HG03460 (cell line): Measurements from ENCODE around the gene RBM20.
A peak's percentile ranks its signal among the peaks of the same experiment; 100 is the strongest.
"Not testable (repeated sequence)": the region's sequence is repeated elsewhere in the genome, so short reads cannot be mapped to it uniquely, and the experiment has no call there.

Experiments used
- ATAC-seq: cut with Tn5 transposase; IDR thresholded peaks from one replicate; pipeline ENCODE4 v1.9.1; 2021; ENCODE audit not compliant: unreplicated experiment

RBM20 gene

GRCh38 chr10:110625356-110625894 is 18.7 kb upstream of the RBM20 start:
- no peak for ATAC-seq

- no peak for ATAC-seq
These were observed 17.9 kb upstream of the RBM20 start for GRCh38 chr10:110625951-110626855.

DNA sequence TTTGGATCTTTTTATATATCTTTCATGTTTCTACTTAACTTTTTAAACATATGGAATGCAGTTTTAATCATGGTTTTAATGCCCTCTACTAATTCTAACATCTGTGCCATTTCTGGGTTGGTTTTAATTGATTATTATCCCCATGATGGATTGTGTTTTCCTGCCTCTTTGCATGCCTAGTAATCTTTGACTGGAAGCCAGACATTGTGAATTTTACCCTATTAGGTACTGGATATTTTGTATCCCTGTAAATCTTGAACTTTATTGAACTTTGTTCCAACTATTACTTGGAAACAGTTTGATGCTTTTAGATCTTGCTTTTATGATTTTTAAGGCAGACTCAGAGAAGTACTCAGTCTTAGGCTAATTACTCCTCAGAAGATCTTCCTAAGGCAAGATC is 16.0 kb upstream of the RBM20 start:
- ATAC-seq = no peak

DNA sequence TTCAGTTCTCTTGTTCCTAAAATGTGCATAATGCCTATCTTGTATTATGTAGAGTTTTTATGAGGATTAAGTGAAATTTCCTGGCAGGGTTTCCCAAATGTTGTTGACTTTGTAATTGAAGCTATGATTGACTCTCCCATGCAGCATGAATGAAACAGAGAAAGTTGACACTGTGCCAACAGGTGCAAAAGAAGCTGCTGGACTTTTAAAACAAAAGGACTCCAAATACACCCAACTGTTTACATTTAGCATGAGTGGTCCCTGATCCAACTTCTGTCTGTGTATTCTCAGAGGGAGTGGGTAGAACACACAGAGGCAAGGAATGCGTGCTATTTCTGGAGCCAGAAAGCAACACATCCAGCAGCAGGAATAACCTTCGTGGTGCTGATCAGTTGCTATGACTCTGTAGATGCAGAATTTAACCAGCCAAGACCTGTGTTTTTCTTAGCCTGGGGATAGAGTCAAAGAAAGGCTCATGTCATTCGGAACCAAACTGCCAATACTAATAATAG is 14.4 kb upstream of the RBM20 start:
- no peak for ATAC-seq

GRCh38 chr10:110631934-110632333 is 12.2 kb upstream of the RBM20 start:
- ATAC-seq = no peak

DNA sequence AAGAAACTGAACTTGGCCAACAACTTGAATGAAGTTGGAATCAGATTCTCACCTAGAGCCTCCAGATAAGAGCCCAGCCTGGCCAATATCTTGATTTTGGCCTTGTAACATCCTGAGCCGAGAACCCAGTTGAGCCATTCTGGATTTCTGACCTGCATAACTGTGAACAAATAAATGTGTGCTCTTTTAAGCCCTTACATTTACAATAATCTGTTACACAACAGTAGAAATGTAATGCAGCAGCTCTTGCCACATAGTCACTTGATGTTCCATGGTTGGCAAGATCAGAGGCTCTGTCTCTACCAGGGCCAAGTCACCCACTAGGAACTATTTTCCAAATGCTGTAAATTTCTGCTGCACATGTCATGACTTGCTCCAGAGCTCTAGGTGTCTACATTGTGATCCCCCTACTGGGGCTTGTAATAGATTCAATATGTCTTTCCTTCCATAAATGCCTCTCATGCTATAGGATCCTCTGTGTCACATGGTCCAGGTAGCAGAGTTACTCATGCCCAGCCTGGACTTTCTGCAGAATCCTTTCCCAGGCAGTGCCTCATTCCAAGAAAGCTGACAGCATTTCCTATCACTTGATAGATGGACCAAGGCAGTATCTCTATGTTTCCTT is 11.4 kb upstream of the RBM20 start:
- no peak for ATAC-seq

GRCh38 chr10:110634527-110635209 is 9.5 kb upstream of the RBM20 start:
- ATAC-seq = no peak

- ATAC-seq = no peak
These were observed 7.6 kb upstream of the RBM20 start for GRCh38 chr10:110636572-110636931.

DNA sequence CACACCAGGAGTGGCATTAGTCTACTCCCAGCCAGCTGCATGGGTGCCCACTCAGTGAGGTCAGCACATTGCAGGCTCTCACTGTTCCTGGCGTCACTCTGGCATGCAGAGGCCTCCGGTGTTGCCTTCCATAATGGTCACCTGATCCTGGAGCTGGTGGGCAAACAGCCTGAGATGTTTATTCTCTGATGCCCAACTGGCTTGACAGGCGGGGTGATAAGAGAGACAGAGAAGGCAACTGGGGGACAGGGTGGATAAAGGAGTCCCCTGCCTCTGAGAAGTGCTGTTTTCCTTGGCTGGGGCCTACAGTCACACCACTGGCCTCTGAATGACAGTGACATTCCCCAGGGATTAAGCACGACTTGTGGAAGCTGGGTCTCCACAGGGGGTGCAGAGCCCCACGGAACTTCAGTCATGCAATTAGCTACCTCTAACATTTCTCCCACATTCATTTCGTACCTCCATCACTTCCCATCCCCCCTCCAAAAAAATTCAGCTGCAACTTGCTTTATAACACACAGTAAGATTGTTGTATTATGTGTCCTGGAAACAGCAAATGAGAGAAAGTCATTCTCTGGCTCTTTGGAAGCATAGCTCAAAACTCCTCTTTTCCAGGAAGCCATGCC is 7.1 kb upstream of the RBM20 start:
- ATAC-seq = no peak

- no peak for ATAC-seq
These were observed 6.5 kb upstream of the RBM20 start for GRCh38 chr10:110637558-110638053.

DNA sequence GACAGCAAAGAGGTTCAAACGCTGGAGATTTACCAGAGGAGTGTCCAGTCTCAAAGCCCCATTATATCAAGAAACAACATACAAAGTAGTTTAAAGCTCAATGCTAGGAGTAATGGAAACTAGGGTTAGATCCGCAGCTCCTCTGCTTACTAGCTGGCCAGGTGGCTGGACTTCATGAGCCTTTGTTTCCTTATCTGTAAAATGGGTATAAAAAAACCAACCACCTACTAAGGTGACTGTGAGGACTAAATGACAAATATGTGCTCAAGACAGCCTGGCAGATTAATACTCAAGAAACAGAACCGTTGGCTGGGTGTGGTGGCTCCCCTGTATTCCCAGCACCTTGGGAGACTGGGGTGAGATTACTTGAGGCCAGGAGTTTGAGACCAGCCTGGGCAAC is 5.8 kb upstream of the RBM20 start:
- no peak for ATAC-seq

GRCh38 chr10:110639046-110639445 is 5.1 kb upstream of the RBM20 start:
- not testable (repeated sequence) for ATAC-seq

DNA sequence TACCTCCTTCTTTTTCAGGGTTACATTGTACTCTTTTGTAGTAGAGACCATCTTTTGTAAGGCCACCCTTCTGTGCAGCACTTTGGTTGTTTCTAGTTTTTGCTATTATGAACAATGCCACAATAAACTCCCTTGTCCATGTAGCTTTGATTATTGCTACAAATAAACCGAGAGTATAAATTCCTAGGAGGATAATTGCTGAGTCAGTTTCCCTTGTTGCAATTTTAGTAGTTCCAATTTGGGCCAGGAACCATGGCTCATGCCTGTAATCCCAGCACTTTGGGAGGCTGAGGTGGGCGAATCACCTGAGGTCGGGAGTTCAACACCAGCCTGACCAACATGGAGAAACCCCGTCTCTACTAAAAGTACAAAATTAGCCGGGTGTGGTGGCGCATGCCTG is 4.3 kb upstream of the RBM20 start:
- ATAC-seq = not testable (repeated sequence)

DNA sequence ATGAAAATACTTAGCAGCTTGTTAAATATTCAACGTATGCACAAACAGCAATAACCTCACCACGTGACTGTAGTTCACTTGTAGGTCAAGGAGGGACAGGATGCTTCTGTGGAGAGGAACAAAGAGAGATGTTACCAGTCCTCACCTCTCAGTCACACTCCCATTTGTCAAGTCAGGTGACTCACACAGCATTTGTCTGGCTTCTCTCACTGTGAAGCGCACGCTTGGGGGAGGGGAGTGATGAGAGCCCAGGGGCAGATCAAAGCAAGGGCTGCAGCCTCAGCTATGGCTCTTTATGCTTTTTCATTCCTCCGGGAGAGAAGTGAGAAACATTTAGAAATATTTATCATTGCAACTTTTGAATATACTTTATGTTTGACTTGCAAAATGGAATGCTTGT is 2.9 kb upstream of the RBM20 start:
- peak; percentile 56 for ATAC-seq

DNA sequence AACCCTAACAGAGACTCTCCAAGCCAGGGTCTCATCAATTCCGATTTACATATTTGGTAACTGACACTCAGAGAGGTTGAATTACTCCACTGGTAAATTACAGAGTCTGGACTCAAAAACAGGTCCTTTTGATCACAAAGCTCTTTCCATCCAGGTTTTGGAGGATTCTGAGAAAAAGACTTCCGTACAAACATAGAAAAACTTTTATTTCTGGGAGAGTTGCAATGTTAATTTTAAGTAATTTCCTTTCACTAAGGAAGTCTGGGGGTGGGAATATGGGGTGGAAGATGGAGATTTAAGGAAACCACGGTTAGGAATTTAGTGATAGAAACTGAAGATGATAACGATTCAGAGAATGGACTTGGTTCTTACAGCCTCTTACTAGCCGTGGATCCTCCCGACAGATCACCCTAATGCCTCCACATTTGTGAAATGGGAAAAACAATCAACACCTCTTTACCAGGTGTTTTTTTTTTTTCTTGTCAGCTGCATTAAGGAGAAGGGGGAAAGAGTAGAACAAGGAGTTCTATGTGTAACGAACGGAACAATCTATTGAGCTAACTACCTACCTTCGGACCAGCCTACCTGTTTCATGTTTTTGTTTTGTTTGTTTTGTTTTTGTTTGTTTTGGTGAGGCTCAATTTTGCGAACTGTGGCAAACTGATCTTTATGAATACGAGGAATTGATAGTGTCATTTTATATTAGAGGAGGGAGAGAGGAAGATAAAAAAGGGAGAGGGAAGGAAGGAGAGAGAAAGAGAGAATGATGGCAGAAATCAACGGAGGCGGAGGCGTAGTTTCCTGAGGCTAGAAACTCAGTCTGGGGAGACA is 1.7 kb upstream of the RBM20 start:
- no peak for ATAC-seq

DNA sequence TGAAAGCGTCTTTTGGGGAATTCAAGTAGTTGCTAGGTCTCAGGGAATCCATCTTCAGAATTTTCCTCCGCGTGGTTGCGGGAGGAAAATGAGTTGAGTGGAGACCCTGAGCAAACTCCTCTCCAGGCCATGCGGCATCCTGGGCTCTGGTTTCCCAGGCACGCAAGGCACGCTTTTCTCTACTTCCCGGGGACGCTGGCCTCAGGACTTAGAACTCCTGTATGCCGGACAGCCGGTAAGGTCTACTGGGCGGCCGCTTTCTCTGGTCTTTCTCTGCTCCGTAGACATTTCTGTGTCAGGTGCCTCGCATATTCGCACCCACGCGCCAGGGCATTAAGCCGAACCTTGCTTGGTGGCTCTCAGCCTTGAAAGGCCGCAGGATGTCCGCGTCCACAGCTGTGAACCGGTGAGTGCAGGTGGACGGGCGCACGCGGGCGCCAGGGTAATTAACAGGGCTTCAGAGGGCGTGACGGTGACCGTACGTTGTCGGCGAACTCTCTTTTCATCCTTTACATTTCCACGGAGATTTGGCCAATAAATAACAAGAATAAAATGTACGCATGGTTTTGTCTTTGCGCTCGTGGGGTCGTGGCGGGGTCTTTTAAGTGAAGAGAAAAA is 992 bp upstream of the RBM20 start:
- ATAC-seq = no peak

GRCh38 chr10:110644598-110645462 is 694 bp downstream of the RBM20 start:
- no peak for ATAC-seq

DNA sequence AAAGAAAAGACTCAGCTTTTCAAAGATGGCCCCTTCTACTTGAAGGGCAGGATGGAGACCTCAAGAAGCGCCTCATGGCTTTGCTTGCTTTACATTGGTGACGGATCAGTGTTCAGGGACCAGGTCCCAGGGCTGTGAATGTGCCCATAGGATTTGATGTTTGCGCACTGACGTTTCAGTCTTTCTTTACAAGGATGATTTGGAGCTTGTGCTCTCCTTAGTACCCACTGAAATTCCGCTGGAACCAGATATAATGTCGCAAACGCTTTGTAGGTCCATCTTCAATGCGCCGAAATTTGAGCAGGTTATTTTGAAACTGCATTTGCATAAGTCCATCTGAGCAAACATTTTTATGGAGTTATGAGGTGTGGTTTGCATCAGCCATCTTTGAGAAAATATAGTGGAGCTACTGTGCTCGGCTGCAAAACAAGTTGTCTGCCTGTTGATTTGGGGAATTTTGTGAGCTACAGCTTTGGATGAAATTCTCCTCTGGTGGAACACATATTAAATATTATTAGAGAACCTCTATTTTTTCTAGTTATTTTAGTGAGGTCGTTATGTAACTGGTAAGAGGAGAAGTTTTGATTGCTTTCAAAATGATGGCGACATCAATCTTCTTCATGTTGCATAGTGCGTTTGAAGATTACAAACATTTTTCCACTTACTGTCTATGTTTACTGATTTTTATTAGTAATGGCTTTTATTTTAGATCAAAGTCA is 2.4 kb downstream of the RBM20 start:
- no peak for ATAC-seq
